Muscle layer of colon (tissue), 2 donors: ENCODE data around the gene TTC9C.
"Not testable (repeated sequence)": the region's sequence is repeated elsewhere in the genome, so short reads cannot be mapped to it uniquely, and the experiment has no call there.

Source experiments
- H3K27ac ChIP-seq: one replicate; pipeline ENCODE4 v1.7.0; 2013; ENCODE audit warnings: low read depth, mild to moderate bottlenecking, low read length, moderate library complexity
- H3K27me3 ChIP-seq, 2 donors: one replicate each; pipeline ENCODE4 v1.7.0; 2013; ENCODE audit warnings: low read length in 2 of 2, mild to moderate bottlenecking in 2 of 2; ENCODE audit not compliant: insufficient read depth in 2 of 2, control insufficient read depth in 1 of 2
- H3K36me3 ChIP-seq: one replicate; pipeline ENCODE4 v1.7.0; 2013; ENCODE audit warnings: mild to moderate bottlenecking, low read length; ENCODE audit not compliant: insufficient read depth
- H3K4me1 ChIP-seq: one replicate; pipeline ENCODE4 v1.7.0; 2013; ENCODE audit warnings: mild to moderate bottlenecking, low read length; ENCODE audit not compliant: insufficient read depth
- H3K4me3 ChIP-seq, 2 donors: one replicate each; pipeline ENCODE4 v1.7.0; 2013; ENCODE audit warnings: low read length in 2 of 2, low read depth in 1 of 2, mild to moderate bottlenecking in 1 of 2, moderate library complexity in 1 of 2
- H3K9ac ChIP-seq: one replicate; pipeline ENCODE4 v1.7.0; 2013; ENCODE audit warnings: low read length
- H3K9me3 ChIP-seq: one replicate; pipeline ENCODE4 v1.7.0; 2013; ENCODE audit warnings: mild to moderate bottlenecking, low read length
- donor health status: abdominal sarcoma.
- donor health status: Adenocarcinoma of cecum.

TTC9C gene

GRCh38 chr11:62728171-62728988 is at the start of gene TTC9C:
TSS of gene TTC9C (plus strand) at chr11:62728486. CDS start at chr11:62728849, 363 bp downstream.
- Histone ChIP-seq H3K27ac (peak within 1 kb of the TSS; percentile 90), H3K9me3 (no peaks in the 10 kb centered on the region), H3K4me1 (peaks cover 39% of the 10 kb centered on the region), H3K36me3 (peaks cover 17% of the 10 kb centered on the region), H3K9ac (peak within 1 kb of the TSS; percentile 86), H3K27me3 (no peaks in the 10 kb centered on the region), H3K4me3 (peak within 1 kb of the TSS; percentile 66 to 94)

DNA sequence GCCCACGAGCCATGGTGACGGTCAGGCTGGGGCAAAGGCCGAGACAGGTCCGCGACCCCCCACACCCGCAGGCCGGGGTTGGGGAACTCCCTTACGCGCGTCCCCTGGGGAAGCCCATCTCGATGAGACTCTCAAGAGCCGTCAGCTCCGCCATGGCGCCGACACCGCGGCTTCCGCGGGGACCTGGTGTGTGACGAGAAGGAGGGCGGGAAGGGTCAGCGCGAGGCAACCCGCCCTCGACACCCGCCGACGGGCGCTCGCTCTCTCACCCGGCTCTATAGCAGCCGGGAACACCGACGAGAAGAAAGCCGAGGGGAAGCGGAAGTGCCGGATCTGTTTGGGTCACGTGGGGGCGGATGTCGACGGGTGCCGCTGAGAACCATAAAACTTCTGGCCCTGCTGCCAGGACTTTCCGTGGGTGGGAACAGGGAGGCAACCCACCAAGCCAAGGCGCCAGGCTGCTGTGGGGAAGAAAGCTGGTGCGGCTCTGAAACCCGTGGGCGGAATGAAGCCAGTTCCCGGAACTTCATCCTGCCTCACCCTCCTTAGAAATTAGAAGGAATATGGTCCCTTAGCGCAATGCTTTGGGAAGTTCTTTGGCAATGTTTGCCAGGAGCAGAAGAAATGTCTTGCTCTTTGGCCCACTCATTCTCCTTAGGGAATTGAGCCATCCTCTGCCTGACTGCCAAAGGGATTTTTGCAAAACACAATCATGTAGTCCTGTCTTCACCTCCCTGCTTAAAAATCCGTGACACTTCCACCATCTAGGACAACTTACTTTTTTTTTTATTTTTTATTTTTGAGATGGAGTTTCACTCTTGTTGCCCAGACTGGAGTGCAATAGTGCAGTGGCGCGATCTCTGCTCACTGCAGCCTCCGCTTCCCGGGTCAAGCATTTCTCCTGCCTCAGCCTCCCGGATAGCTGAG is 49.3 kb upstream of the TTC9C start, which contains the start of gene UBXN1:
Gene UBXN1, minus strand, starts transcription at position 304 of the 927 bp plus-strand sequence. Its CDS starts 150 bp downstream, at position 154.
- peak within 1 kb of the TSS; percentile 84 for H3K9ac ChIP-seq
- no peaks in the 10 kb centered on the region for H3K27me3 ChIP-seq
- peak within 1 kb of the TSS; percentile 89 for H3K27ac ChIP-seq
- no peaks in the 10 kb centered on the region for H3K9me3 ChIP-seq
- H3K4me1 ChIP-seq, result peaks cover 10% of the 10 kb centered on the region
- peaks cover 17% of the 10 kb centered on the region for H3K36me3 ChIP-seq
- peak within 1 kb of the TSS; percentile 67 to 88 for H3K4me3 ChIP-seq

DNA sequence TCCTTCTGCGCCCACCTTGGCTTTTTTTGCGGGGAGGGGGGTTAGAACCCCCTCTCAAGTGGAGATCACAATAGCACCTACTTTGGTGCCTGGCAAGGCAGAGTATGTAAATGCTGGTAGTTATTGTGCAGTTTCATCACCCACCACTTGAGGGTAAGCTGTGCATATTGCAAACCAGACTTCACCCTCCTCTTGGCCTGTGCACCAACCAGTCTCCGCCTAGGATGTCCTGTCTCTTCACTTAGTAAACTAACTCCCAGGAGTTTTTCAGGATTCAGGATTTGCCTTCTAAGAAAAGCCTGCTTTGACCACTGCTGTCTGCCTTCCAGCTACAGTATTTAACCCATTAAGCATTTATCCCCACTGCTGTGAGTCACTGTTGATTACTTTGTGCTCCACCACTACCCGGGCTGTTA is 47.5 kb upstream of the TTC9C start:
- Histone ChIP-seq H3K4me3 (no peak overlapping the region), H3K27me3 (no peaks in the 10 kb centered on the region), H3K9ac (no peak overlapping the region), H3K27ac (no peak overlapping the region), H3K9me3 (no peaks in the 10 kb centered on the region), H3K36me3 (peaks cover 17% of the 10 kb centered on the region), H3K4me1 (peaks cover 10% of the 10 kb centered on the region)

DNA sequence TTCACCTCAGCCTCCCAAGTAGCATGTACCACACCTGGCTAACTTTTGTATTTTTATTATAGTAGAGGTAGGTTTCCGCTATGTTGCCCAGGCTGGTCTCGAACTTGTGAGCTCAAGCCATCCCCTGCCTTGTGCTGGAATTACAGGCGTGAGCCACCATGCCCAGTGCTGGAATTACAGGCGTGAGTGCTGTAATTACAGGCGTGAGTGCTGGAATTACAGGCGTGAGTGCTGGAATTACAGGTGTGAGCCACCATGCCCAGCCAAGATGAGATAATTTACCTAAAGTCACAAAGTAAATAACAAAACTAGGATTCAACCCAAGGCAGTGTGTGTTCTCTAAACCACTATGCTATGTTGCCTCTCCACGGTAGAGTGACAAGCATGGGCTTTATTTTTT is 45.8 kb upstream of the TTC9C start:
- H3K4me3 ChIP-seq, result no peak overlapping the region
- peaks cover 9% of the 10 kb centered on the region for H3K4me1 ChIP-seq
- peaks cover 0 to under 1% of the 10 kb centered on the region in 2 donors for H3K27me3 ChIP-seq
- no peak overlapping the region for H3K9ac ChIP-seq
- no peaks in the 10 kb centered on the region for H3K9me3 ChIP-seq
- no peak overlapping the region for H3K27ac ChIP-seq
- peaks cover 4% of the 10 kb centered on the region for H3K36me3 ChIP-seq

DNA sequence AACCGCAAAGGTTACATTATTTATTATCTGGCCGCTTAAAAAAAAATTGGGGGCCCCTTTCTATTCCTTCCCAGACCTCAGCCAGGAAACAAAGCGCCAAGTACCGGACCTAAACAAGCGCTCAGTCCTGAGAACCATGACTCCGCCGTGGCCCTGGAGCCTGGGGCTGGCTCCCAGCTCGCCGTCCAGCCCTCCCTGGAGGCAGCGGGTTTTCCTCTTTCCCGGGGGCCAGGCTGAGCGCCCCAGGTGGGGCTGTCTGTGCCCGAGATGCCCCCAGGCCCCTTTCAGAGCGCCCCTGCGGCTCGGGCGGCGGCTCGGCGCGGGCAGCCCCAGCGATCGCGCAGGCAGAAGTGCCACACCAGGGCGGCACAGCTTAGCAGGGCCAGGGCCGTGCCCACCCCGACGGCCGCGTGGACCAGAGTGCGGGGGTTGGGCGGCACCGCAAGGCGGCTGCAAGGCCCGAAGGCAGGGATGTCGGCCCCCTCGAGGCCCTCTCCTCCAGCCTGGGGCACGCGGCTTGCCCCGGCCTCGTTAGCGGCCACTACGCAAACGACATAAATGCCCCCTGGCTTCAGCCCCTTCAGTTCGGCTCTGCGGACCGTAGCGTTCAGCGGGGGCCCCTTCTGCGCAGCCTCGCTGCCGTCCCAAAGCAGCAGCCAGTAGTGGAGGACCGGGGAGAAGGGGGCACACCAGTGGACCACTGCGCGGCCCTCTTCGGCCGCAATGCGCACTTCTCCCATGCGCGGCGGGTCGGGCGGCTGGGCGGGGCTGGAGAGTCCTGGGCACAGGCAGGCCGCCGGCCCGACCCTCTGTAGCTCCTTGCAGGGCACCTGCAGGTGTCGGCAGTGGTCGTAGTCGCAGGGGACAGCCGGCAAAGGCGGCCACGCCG is 40.5 kb upstream of the TTC9C start:
- Histone ChIP-seq H3K4me3 (peak overlapping the region; percentile 5 to 44), H3K9ac (no peak overlapping the region), H3K36me3 (peaks cover 14% of the 10 kb centered on the region), H3K4me1 (peaks cover 11% of the 10 kb centered on the region), H3K27me3 (peaks cover 0 to 9% of the 10 kb centered on the region in 2 donors), H3K27ac (peak overlapping the region; percentile 60), H3K9me3 (no peaks in the 10 kb centered on the region)

DNA sequence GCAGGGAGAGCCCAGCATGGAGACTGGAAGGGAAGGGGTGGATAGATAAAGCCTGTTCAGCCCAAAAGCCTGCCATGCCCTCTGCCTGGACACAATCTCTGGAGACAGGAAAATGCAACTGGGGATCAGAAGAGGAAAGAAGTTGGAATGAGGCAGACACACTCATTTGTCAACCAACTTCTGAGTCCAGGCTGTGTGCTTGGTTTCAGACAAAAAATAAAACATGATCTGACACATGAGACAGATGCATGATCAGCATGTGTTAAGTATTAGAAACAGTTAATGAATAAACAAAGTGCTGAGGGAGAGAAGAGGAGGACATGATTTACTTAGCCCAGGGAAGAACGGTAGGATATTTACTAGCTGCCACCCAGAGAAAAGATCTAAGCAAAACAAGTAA is 39.8 kb upstream of the TTC9C start:
- H3K4me3 ChIP-seq, result peak overlapping the region; percentile 5 to 44

DNA sequence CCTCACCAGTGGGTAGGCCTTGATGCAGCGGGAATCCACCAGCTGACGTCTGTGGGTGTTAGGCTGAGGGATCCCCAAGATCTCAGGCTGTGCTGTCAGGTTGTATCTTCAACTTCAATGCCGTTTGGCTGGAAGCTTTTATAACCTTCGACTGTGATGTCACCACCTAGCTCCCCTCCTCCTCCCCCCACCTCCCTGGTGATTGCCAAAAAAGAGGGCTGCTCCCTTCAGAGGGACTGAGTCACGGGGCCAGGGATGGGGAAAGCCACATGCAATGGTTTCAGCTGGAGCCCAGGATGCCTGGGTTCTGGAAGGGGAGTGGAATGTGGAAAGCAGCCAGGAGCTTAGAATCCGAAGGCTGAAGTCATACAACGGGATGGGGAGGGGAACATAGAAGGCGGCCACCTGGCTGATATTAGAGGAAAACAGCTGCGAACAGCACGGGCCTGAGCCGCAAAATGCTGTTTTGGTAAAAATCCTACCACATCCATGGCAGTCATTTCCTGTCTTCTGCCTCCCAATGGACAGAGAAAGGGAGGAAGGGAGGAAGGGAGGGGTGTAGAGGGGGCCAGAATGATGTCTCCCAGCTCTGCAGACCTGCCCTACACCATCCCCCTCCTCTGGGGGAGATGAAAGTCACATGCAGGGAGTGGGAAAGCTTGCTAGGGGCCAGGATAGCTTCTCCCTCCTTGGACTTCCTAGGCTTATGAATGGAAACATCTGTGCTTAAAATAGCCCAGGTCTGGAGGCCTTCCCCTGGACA is 38.7 kb upstream of the TTC9C start, which contains the start of gene LRRN4CL:
Gene LRRN4CL, minus strand, starts transcription at position 110 of the 763 bp plus-strand sequence. CDS start 1,022 bp downstream, outside the sequence.
- Histone ChIP-seq H3K27me3 (peaks cover 0 to 9% of the 10 kb centered on the region in 2 donors), H3K9me3 (no peaks in the 10 kb centered on the region), H3K9ac (no peak within 1 kb of the TSS), H3K4me1 (peaks cover 14% of the 10 kb centered on the region), H3K36me3 (peaks cover 18% of the 10 kb centered on the region), H3K27ac (peak within 1 kb of the TSS; percentile 60), H3K4me3 (peak within 1 kb of the TSS; percentile 41 to 44)

More for the DNA sequence above, 39.8 kb upstream of the TTC9C start:
- H3K36me3 ChIP-seq, result peaks cover 18% of the 10 kb centered on the region
- H3K27ac ChIP-seq, result peak overlapping the region; percentile 60
- no peaks in the 10 kb centered on the region for H3K9me3 ChIP-seq
- H3K4me1 ChIP-seq, result peaks cover 11% of the 10 kb centered on the region
- peaks cover 0 to 9% of the 10 kb centered on the region in 2 donors for H3K27me3 ChIP-seq
- no peak overlapping the region for H3K9ac ChIP-seq

DNA sequence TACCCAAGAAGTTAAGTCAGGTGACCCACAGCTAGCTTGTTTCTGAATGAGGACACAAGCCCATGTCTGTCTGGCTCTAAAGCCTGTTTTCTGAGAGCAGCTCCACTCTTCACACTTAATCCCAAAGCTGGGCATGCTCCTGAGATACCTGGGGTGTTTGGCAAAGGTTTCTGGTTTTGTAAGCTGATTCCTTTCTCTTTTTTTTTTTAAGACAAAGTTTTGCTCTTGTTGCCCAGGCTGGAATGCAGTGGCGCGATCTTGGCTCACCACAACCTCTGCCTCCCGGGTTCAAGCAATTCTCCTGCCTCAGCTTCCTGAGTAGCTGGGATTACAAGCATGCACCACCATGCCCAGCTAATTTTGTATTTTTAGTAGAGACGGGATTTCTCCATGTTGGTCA is 34.7 kb upstream of the TTC9C start:
- H3K4me3 ChIP-seq, H3K9ac ChIP-seq, H3K9me3 ChIP-seq, H3K27me3 ChIP-seq, H3K27ac ChIP-seq: not testable (repeated sequence)
- peaks cover 15% of the 10 kb centered on the region for H3K4me1 ChIP-seq
- H3K36me3 ChIP-seq, result peaks cover 18% of the 10 kb centered on the region

DNA sequence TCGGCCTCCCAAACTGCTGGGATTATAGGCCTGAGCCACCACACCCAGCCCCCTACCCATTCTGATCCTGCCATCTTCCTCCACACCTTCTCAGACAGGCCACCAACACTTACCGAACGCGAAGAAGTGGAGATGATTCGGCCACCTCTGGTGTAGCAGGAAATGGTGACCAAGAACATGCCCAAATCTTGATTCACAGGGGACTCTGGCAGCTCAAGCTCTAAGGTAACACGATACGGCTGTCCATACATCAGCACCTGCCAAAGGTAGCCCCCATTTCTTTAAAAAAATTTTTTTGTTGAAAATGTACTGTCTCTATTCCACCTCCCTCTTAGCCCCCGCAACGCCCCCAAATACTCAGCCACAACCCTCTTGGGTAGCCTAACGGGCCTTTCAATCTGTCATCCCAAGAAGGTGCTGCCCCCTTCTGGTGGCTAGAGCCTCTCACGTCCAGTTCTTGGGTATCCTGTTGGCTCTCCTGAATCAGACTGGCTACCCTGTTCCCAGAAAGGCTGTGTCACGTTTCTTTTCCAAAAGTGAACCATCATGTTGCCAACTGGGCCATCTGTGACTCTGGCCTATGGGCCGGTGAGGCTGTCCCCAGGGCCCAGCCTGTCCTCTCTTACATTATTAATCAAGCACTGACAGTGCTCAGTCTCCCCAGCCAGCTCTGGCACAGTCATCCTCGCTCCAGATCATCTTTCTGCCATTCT is 33.7 kb upstream of the TTC9C start:
- peaks cover 18% of the 10 kb centered on the region for H3K36me3 ChIP-seq

More for the DNA sequence above, 33.7 kb upstream of the TTC9C start:
- no peaks in the 10 kb centered on the region for H3K27me3 ChIP-seq
- H3K9me3 ChIP-seq, result no peaks in the 10 kb centered on the region
- H3K9ac ChIP-seq, result no peak overlapping the region
- no peak overlapping the region for H3K4me3 ChIP-seq
- H3K4me1 ChIP-seq, result peaks cover 15% of the 10 kb centered on the region
- H3K27ac ChIP-seq, result no peak overlapping the region
